Mesendoderm (in vitro differentiated cells): ENCODE results near the gene ARMC9.

Source experiments
- DNase-seq: peaks from one replicate; pipeline ENCODE4 v3.0.0; 2013
- H2AK5ac ChIP-seq: 2 replicates; pipeline ENCODE4 v1.6.1; 2013; ENCODE audit warnings: low read length, inconsistent platforms
- H2BK120ac ChIP-seq: 2 replicates; pipeline ENCODE4 v1.6.1; 2013; ENCODE audit warnings: low read depth, mild to moderate bottlenecking, low read length, moderate library complexity, mixed read lengths
- H2BK15ac ChIP-seq: replicated peaks from 2 replicates; pipeline ENCODE4 v1.6.1; 2013; ENCODE audit warnings: low read depth, mild to moderate bottlenecking, moderate library complexity
- H2BK5ac ChIP-seq: 2 replicates; pipeline ENCODE4 v1.6.1; 2013; ENCODE audit warnings: low read length, inconsistent platforms
- H3K18ac ChIP-seq: 2 replicates; pipeline ENCODE4 v1.6.1; 2013; ENCODE audit warnings: mild to moderate bottlenecking, low read length, mixed read lengths
- H3K23ac ChIP-seq: one replicate; pipeline ENCODE4 v1.6.1; 2013; ENCODE audit warnings: low read length
- H3K27ac ChIP-seq: 2 replicates; pipeline ENCODE4 v1.5.1; 2013; ENCODE audit warnings: low read depth, mild to moderate bottlenecking, inconsistent platforms, low read length, moderate library complexity
- H3K27me3 ChIP-seq: 2 replicates; pipeline ENCODE4 v1.6.1; 2013; ENCODE audit warnings: low read length, control low read depth, mild to moderate bottlenecking, inconsistent platforms; ENCODE audit not compliant: insufficient read depth, poor library complexity
- H3K36me3 ChIP-seq: 2 replicates; pipeline ENCODE4 v1.6.1; 2013; ENCODE audit warnings: low read length, inconsistent platforms; ENCODE audit not compliant: control insufficient read depth, insufficient read depth
- H3K4ac ChIP-seq: one replicate; pipeline ENCODE4 v1.6.1; 2013; ENCODE audit warnings: low read depth, mild to moderate bottlenecking, low read length, moderate library complexity
- H3K4me1 ChIP-seq: 2 replicates; pipeline ENCODE4 v1.6.1; 2013; ENCODE audit warnings: low read depth, low read length, inconsistent platforms; ENCODE audit not compliant: control insufficient read depth
- H3K4me2 ChIP-seq: 2 replicates; pipeline ENCODE4 v1.6.1; 2013; ENCODE audit warnings: low read length
- H3K4me3 ChIP-seq: 2 replicates; pipeline ENCODE4 v1.5.1; 2013; ENCODE audit warnings: mild to moderate bottlenecking, low read length
- H3K56ac ChIP-seq: one replicate; pipeline ENCODE4 v1.6.1; 2013; ENCODE audit warnings: low read length
- H3K79me1 ChIP-seq: 2 replicates; pipeline ENCODE4 v1.6.1; 2013; ENCODE audit warnings: low read length, inconsistent platforms
- H3K79me2 ChIP-seq: 2 replicates; pipeline ENCODE4 v1.6.1; 2013; ENCODE audit warnings: mild to moderate bottlenecking, low read length; ENCODE audit not compliant: control insufficient read depth, insufficient read depth
- H3K9ac ChIP-seq: 2 replicates; pipeline ENCODE4 v1.6.1; 2013; ENCODE audit warnings: low read length, inconsistent platforms
- H4K5ac ChIP-seq: one replicate; pipeline ENCODE4 v1.6.1; 2013; ENCODE audit warnings: low read length
- H4K8ac ChIP-seq: one replicate; pipeline ENCODE4 v1.6.1; 2013; ENCODE audit warnings: low read depth, mild to moderate bottlenecking, control low read depth, low read length, moderate library complexity
- WGBS: extraction: QIAGEN DNeasy Blood & Tissue Kit; methylation state at CpG from one replicate; pipeline ENCODE4 v1.1.7; 2013; ENCODE audit warnings: low lambda C conversion rate, missing lambda C conversion rate; ENCODE audit not compliant: insufficient coverage; ENCODE audit errors: extremely low coverage; 5-methylcytosine and 5-hydroxymethylcytosine counted together

The ARMC9 gene

DNA sequence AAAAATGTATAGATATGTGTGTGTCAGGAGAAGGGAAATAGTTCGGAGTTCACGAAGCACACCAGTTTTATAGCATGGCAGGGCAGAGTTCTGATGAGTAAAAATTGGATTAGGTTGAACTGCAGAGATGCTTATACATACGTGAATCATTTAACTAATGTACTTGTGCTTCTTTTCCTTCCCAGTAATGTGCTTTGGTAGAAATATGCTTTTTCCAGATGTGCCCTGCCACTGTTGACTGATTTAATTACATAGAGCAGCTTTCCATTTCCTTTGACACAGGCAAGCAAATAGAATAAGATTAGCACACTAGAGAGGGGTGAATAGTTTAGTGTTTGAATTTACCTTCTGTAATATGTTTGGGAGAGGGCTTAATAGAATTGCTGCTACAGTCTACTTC, 28.9 kb upstream of the ARMC9 start:
- H3K27ac ChIP-seq = no peak overlapping the region
- WGBS = no CpG with 5 or more reads among the region's 3 CpGs

DNA sequence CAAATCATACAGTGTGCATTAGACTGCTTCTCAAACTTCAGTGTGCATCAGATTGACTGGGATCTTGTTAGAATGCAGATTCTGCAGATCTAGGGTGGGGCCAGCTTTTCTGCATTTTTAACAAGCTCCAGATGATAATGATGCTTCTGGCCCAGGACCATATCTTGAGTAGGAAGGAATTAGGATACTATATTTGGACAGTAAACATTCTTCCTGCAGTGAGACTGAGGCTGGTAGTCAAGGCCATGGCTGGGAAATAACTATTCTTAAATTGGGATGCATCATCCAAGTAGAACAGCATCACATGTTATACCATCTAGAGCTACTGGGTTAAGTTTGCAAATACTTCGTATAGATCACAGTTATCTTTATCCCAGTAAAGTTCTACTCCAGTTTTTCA, 28.4 kb upstream of the ARMC9 start:
- Histone ChIP-seq H2BK15ac (no peak overlapping the region), H3K4ac (no peak overlapping the region), H3K56ac (no peak overlapping the region), H3K9ac (no peak overlapping the region), H2BK5ac (no peak overlapping the region), H3K27ac (no peak overlapping the region), H3K79me1 (no peaks in the 10 kb centered on the region), H3K27me3 (no peaks in the 10 kb centered on the region), H2BK120ac (no peak overlapping the region), H3K18ac (no peak overlapping the region), H2AK5ac (no peak overlapping the region), H3K79me2 (no peaks in the 10 kb centered on the region), H3K4me2 (no peak overlapping the region), H3K36me3 (peaks cover 5% of the 10 kb centered on the region), H3K4me1 (no peaks in the 10 kb centered on the region), H4K5ac (no peak overlapping the region), H4K8ac (no peak overlapping the region), H3K4me3 (no peak overlapping the region), H3K23ac (no peak overlapping the region)
- no CpG with 5 or more reads among the region's 1 CpG for WGBS
- no peak for DNase-seq

More for the DNA sequence above, 28.9 kb upstream of the ARMC9 start:
- no peak overlapping the region for H3K23ac ChIP-seq
- H2AK5ac ChIP-seq = no peak overlapping the region
- no peak overlapping the region for H3K4ac ChIP-seq
- no peak for DNase-seq
- peaks cover 5% of the 10 kb centered on the region for H3K36me3 ChIP-seq
- no peaks in the 10 kb centered on the region for H3K79me2 ChIP-seq
- no peaks in the 10 kb centered on the region for H3K79me1 ChIP-seq
- no peak overlapping the region for H3K4me2 ChIP-seq
- H4K5ac ChIP-seq = no peak overlapping the region
- no peak overlapping the region for H2BK5ac ChIP-seq
- H3K27me3 ChIP-seq = no peaks in the 10 kb centered on the region
- H3K4me1 ChIP-seq = no peaks in the 10 kb centered on the region
- no peak overlapping the region for H2BK120ac ChIP-seq
- no peak overlapping the region for H3K9ac ChIP-seq
- H2BK15ac ChIP-seq = no peak overlapping the region
- H3K4me3 ChIP-seq = no peak overlapping the region
- H3K56ac ChIP-seq = no peak overlapping the region
- no peak overlapping the region for H3K18ac ChIP-seq
- no peak overlapping the region for H4K8ac ChIP-seq

DNA sequence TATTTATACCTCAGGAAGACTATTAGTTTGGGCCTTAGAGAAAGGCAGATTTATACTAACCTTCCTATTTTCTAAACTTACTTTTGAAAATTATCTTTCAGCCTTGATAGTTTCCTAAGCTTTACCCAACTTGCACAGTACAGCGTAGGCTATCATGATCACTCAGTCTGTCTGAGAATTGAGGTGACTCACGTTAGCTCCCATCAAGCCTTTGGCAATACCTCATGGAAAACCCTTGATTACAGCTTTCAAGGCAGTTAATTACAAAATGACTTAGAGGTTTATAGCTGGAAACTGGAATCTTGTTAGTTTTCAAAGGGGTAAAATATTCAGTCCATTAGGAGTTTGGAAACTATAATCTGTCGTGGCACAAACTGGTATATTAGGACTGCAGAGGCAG, 26.4 kb upstream of the ARMC9 start:
- Histone ChIP-seq H3K4ac (no peak overlapping the region), H2BK15ac (no peak overlapping the region), H3K4me3 (no peak overlapping the region), H3K56ac (no peak overlapping the region), H3K27ac (no peak overlapping the region), H3K36me3 (peaks cover 4% of the 10 kb centered on the region), H3K4me1 (no peaks in the 10 kb centered on the region), H4K8ac (no peak overlapping the region), H3K79me1 (no peaks in the 10 kb centered on the region), H2AK5ac (no peak overlapping the region), H3K23ac (no peak overlapping the region), H3K18ac (no peak overlapping the region), H3K9ac (no peak overlapping the region), H3K27me3 (no peaks in the 10 kb centered on the region), H3K4me2 (no peak overlapping the region), H2BK5ac (no peak overlapping the region), H2BK120ac (no peak overlapping the region), H3K79me2 (no peaks in the 10 kb centered on the region), H4K5ac (no peak overlapping the region)
- no CpG with 5 or more reads among the region's 3 CpGs for WGBS
- no peak for DNase-seq

DNA sequence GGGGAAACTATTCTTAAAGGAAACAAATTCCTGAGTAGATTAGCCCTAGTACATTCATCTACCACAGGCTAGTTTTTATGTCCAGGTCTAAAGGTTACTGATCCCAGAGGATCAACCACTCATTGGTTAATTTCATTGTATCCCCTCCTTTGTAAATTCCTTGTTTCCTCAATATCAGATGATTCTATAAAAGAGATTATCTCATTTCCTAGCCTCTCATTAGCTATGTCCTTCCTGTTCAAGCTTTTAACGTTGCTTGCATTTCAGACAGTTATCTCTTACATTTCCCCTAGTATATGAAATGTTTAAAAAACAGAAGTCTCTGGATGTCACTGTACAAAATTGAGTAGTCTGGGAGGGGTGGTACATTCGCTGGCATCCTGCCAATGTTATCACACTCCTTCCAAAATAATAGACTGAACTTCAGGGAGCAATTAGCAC, 24.2 kb upstream of the ARMC9 start:
- Histone ChIP-seq H3K4me2 (no peak overlapping the region), H3K36me3 (peaks cover 3% of the 10 kb centered on the region)

DNA sequence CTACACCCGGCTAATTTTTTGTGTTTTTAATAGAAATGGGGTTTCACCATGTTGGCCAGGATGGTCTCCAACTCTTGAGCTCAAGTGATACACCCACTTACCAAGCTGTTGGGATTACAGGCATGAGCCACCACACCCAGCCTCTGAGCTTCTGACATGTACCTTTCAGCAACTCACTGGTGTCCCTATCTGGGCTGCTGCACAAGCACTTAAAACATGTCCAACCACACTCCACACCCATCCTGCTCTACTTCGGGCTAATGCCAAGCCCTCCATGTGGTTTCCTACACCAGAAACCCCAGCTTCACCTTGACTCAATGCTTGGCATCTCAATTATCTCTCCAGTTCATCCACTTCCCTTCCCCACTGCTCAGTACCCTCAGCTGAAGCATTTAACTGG, 22.4 kb upstream of the ARMC9 start:
- H2AK5ac ChIP-seq = no peak overlapping the region
- H3K4ac ChIP-seq = no peak overlapping the region
- H3K36me3 ChIP-seq = no peaks in the 10 kb centered on the region
- H3K56ac ChIP-seq = no peak overlapping the region
- H3K27ac ChIP-seq = no peak overlapping the region
- no peak overlapping the region for H2BK5ac ChIP-seq
- H3K9ac ChIP-seq = no peak overlapping the region
- H2BK15ac ChIP-seq = no peak overlapping the region
- H3K4me2 ChIP-seq = no peak overlapping the region
- no peak overlapping the region for H4K5ac ChIP-seq
- H3K79me2 ChIP-seq = no peaks in the 10 kb centered on the region
- no peak overlapping the region for H2BK120ac ChIP-seq
- no peak for DNase-seq
- no peaks in the 10 kb centered on the region for H3K79me1 ChIP-seq
- no peak overlapping the region for H3K23ac ChIP-seq
- H3K4me1 ChIP-seq = no peaks in the 10 kb centered on the region
- no peak overlapping the region for H3K4me3 ChIP-seq
- no peak overlapping the region for H4K8ac ChIP-seq
- H3K18ac ChIP-seq = no peak overlapping the region
- no CpG with 5 or more reads among the region's 2 CpGs for WGBS
- H3K27me3 ChIP-seq = no peaks in the 10 kb centered on the region

More for the DNA sequence above, 24.2 kb upstream of the ARMC9 start:
- Histone ChIP-seq H4K8ac (no peak overlapping the region), H2BK5ac (no peak overlapping the region), H3K18ac (no peak overlapping the region), H2BK15ac (no peak overlapping the region), H3K79me2 (no peaks in the 10 kb centered on the region), H3K27ac (no peak overlapping the region), H3K23ac (no peak overlapping the region), H3K56ac (no peak overlapping the region), H2BK120ac (no peak overlapping the region), H3K4me3 (no peak overlapping the region), H3K9ac (no peak overlapping the region), H3K4ac (no peak overlapping the region), H3K79me1 (no peaks in the 10 kb centered on the region), H3K27me3 (no peaks in the 10 kb centered on the region), H3K4me1 (no peaks in the 10 kb centered on the region), H2AK5ac (no peak overlapping the region), H4K5ac (no peak overlapping the region)
- no CpG with 5 or more reads among the region's 2 CpGs for WGBS
- no peak for DNase-seq
